Stomach (tissue), 4 donors: ENCODE results near the gene TRAM2.

Experiments used
- CTCF ChIP-seq, 7 experiments: fragments of 450-650 bp in 4 of 7; fragments of 200-600 bp in 3 of 7; sonication (generic) in 3 of 7; IDR thresholded peaks; one replicate each; pipeline ENCODE4 v1.5.1; 2016 to 2019; ENCODE audit warnings: antibody characterized with exemption in 7 of 7, control low read depth in 2 of 7, mild to moderate bottlenecking in 1 of 7
- EP300 ChIP-seq: sonication (generic); formaldehyde crosslinking; IDR thresholded peaks from one replicate; pipeline ENCODE4 v1.6.1; 2017; ENCODE audit warnings: antibody characterized with exemption
- POLR2A ChIP-seq, 4 donors: fragments of 450-650 bp; IDR thresholded peaks; one replicate each; pipeline ENCODE4 v1.6.1; 2016; ENCODE audit warnings: antibody characterized with exemption in 4 of 4, control low read depth in 2 of 4, mild to moderate bottlenecking in 1 of 4, moderate library complexity in 1 of 4
- POLR2AphosphoS5 ChIP-seq, 3 donors: sonication (generic); formaldehyde crosslinking; IDR thresholded peaks; one replicate each; pipeline ENCODE4 v1.6.1; 2016; ENCODE audit warnings: antibody characterized with exemption in 3 of 3

DNA sequence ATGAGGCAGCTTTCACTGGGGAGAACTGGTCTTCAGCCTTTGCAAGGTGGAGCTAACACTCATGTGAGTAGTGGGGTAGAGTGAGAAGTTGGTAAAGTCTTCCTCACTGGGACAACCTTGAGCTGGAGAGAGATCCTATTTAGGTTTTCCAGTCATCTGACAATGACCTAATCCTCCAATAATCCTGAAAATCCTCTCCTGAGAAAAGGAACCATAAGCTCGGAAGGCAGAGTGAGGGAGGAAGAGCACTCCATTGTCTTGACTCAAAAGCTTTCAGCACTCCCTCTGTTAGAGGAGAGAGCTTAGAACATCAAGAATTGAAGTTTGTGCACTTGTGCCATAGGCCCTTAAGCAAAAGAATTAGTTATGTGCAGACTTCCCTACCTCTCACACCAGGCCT is 77.8 kb downstream of the TRAM2 start:
- TF ChIP-seq EP300 (no peak), CTCF (IDR thresholded peaks at IDR 0.05) (no peak), POLR2A (IDR thresholded peaks at IDR 0.05) (no peak), POLR2AphosphoS5 (IDR thresholded peaks at IDR 0.05) (no peak)
